ENCODE data around the gene PVALEF.
"Not testable (repeated sequence)": the region's sequence is repeated elsewhere in the genome, so short reads cannot be mapped to it uniquely, and the experiment has no call there.

Gene PVALEF

GRCh38 chr17:81143717-81144422 lies 21.4 kb upstream of the PVALEF start:
- DNase-seq (ENCODE audit: low read depth in 2 of 3, low spot score in 1 of 3) = no peak

- no peak for DNase-seq (ENCODE audit: low read depth in 2 of 3, low spot score in 1 of 3)
Measured at GRCh38 chr17:81144423-81144781, 20.9 kb upstream of the PVALEF start.

DNA sequence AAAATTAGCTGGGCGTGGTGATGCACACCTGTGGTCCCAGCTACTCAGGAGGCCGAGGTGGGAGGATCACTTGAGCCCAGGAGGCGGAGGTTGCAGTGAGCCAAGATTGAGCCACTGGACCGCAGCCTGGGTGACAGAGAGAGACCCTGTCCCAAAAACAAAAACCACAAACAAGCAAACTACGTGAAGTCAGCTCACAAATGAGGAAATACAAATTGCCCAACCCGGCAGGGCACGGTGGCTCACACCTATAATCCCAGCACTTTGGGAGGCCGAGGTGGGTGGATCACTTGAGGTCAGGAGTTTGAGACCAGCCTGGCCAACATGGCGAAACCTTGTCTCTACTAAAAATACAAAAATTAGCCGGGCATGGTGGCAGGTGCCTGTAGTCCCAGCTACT lies 19.1 kb upstream of the PVALEF start:
- DNase-seq (ENCODE audit: low read depth in 2 of 3, low spot score in 1 of 3) = not testable (repeated sequence)

- DNase-seq (ENCODE audit: low read depth in 2 of 3, low spot score in 1 of 3) = no peak
Measured at GRCh38 chr17:81147701-81148100, 17.6 kb upstream of the PVALEF start.

- no peak for DNase-seq (ENCODE audit: low read depth in 2 of 3, low spot score in 1 of 3)
Measured at GRCh38 chr17:81148571-81148970, 16.7 kb upstream of the PVALEF start.

DNA sequence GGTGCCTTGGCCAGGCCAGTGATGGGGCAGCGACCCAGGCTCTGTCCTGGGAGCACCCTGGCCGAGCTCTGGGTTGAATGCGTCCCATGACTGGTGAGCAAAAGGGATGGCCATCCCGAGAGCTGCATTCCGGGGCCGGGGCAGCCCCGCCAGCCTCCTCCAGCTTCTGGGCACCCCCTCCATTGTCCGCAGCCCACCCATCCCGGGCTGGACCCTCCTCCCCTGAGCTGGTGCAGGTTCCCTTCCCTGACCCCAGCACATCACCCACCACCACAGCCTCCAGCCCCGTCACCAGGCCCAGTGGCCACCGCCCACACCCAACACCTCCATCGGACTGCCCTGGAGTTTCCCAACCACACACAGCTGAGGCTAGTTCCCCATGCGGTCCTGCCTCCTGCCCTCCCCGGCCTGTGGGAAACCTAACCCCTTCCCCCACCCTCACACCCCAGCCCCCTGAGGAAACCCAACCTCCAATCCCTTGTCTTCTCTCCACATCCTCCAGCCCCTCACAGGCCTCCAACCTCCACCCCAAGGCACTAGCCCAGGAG lies 16.2 kb upstream of the PVALEF start:
- no peak for DNase-seq (ENCODE audit: low read depth in 2 of 3, low spot score in 1 of 3)

- DNase-seq (ENCODE audit: low read depth in 2 of 3, low spot score in 1 of 3) = no peak
Measured at GRCh38 chr17:81150377-81151077, 14.8 kb upstream of the PVALEF start.

GRCh38 chr17:81151278-81151677 lies 14.0 kb upstream of the PVALEF start:
- DNase-seq (ENCODE audit: low read depth in 2 of 3, low spot score in 1 of 3) = no peak

DNA sequence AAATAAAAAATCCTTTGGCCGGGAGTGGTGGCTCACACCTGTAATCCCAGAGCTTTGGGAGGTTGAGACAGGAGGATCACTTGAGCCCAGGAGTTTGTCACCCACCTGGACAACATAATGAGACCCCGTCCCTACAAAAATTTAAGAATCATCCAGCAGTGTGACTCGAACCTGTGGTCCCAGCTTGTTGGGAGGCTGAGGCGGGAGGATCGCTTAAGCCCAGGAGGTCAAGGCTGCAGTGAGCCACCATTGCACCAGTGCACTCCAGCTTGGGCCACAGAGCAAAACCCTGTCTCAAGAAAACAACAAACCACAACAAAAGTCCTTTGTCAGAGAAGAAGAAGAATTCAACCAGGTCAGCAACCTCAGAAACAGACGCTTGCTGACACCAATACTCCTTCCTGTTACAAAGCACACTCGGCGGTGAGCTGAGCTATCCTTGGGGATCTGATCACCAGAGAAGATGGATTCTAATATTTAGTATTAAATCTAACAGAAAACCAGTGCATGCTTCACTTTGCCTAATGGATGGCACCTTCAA lies 12.9 kb upstream of the PVALEF start:
- no peak for DNase-seq (ENCODE audit: low read depth in 2 of 3, low spot score in 1 of 3)

GRCh38 chr17:81153340-81153803 lies 11.9 kb upstream of the PVALEF start:
- no peak for DNase-seq (ENCODE audit: low read depth in 2 of 3, low spot score in 1 of 3)

DNA sequence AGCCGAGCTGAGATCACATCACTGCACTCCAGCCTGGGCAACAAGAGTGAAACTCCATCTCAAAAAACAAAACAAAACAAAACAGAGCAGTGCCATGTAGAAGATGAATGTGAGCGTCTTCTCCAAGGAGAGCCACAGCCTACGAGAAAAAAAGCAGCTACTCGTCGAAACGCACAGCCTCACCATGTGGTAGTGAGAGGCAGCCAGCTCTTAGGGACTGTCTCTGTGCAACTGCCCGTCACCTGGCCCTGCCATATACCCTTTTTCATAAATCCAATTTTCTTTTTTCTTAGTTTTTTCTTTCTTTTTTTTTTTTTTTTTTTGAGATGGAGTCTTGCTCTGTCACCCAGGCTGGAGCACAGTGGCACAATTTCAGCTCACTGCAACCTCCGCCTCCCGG lies 11.3 kb upstream of the PVALEF start:
- not testable (repeated sequence) for DNase-seq (ENCODE audit: low read depth in 2 of 3, low spot score in 1 of 3)

- DNase-seq (ENCODE audit: low read depth in 2 of 3, low spot score in 1 of 3) = no peak
Measured at GRCh38 chr17:81154961-81155360, 10.3 kb upstream of the PVALEF start.

DNA sequence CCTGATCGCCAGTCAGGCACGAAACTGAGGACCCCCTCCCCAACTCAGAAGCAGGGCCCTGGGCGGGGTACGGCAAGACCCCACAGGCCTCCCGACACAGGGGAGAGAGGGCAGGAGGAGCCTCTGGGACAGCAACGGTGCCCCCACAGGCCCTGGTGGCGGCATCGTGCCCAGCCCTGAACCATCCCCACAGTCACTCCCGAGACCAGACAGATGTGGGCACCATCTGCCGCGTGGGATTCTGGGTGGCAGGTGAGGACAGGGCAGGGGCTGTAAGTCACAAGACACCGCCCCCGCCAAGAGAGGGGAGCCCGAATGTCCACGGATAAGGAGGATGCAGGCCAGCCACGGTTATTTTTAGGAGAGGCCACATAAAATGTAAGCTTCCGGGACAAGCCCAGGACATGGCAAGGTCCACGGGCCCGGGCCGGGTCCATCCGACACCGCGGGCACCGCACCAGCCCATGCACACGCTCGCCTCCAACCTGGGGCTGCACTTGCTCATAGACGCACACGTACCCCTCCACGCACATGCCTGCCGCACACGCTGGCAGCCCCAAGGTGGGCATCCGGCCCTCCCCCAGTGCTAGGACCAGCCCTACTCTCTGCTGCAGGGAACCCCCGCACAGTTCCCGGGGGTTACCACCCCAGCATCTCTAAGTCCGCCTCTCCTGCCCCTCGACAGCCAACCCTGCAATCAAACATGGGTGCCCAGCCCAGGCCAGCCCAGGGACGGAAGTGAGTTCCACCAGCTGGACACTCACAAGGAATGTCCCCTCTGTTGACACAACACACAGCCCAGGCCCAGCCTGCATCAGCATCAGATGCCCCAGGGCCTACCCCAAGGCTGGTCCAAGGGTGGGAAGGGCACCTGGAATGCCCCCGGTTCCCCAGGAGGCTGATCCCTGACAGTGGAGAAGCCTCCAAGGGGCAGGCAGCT lies 8.2 kb upstream of the PVALEF start:
- DNase-seq (ENCODE audit: low read depth in 2 of 3, low spot score in 1 of 3) = no peak

GRCh38 chr17:81157848-81158687 lies 7.2 kb upstream of the PVALEF start:
- DNase-seq (ENCODE audit: low read depth in 2 of 3, low spot score in 1 of 3) = no peak

- no peak for DNase-seq (ENCODE audit: low read depth in 2 of 3, low spot score in 1 of 3)
Measured at GRCh38 chr17:81158688-81159590, 6.4 kb upstream of the PVALEF start.

GRCh38 chr17:81159611-81160265 lies 5.6 kb upstream of the PVALEF start:
- no peak for DNase-seq (ENCODE audit: low read depth in 2 of 3, low spot score in 1 of 3)

GRCh38 chr17:81160306-81160705 lies 5.0 kb upstream of the PVALEF start:
- DNase-seq (ENCODE audit: low read depth in 2 of 3, low spot score in 1 of 3) = no peak

- DNase-seq (ENCODE audit: low read depth in 2 of 3, low spot score in 1 of 3) = no peak
Measured at GRCh38 chr17:81160747-81161453, 4.4 kb upstream of the PVALEF start.

All from stimulated activated CD4-positive, alpha-beta T cell treated with anti-CD3 and anti-CD28 coated beads, Interleukin-12 subunit alpha, Interleukin-12 subunit beta, amount 100 ng/mL, for 48 hours (primary cell).